ENCODE data around the gene NLRC3. TPM values are rescaled to one million over a fixed set of nuclear protein-coding genes. Genes with fewer than 3 reads are reported as not detected.

NLRC3 gene
- total RNA-seq, 2 donors from 2014 or later: 0.11 to 0.18 TPM

DNA sequence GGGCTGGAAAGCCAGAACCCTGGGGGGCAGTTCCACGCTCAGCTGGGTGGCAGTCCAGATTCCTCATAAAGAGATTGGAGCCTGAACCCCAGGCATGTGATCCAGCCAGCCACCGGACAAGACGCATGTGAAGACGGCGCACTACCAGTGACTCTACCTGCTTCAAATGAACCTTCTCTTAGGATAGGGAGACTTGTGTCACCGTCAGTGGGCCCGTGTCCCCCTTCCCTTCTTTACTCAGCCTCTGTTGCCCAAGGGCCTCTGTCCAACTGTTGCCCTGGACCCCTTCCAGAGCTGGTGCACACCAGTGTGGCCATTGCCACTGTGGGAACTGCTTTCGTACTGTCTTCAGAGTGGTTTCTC lies 58.2 kb downstream of the NLRC3 start:
- Histone ChIP-seq H3K9me3 (ENCODE audit: control insufficient read depth, low read length) (no peaks in the 10 kb centered on the region), H3K9ac (ENCODE audit: extremely low read depth, low read length, poor library complexity, severe bottlenecking) (no peak overlapping the region), H3K4me3 (ENCODE audit: low read length) (no peak overlapping the region), H3K27ac (ENCODE audit: low read depth, low read length) (no peak overlapping the region), H3K36me3 (ENCODE audit: control insufficient read depth, insufficient read depth, low read length) (peaks cover 69% of the 10 kb centered on the region), H3K4me1 (ENCODE audit: control insufficient read depth, insufficient read depth, low read length) (no peaks in the 10 kb centered on the region), H3K27me3 (ENCODE audit: control insufficient read depth, insufficient read depth, low read length, poor library complexity, severe bottlenecking) (no peaks in the 10 kb centered on the region)
- 95 to 96% methylated on average over 7 to 8 of the region's 8 CpGs for WGBS, 2 experiments (ENCODE audit: insufficient coverage in 1 of 2, insufficient read length in 1 of 2)
- TF ChIP-seq, protein P1, sequence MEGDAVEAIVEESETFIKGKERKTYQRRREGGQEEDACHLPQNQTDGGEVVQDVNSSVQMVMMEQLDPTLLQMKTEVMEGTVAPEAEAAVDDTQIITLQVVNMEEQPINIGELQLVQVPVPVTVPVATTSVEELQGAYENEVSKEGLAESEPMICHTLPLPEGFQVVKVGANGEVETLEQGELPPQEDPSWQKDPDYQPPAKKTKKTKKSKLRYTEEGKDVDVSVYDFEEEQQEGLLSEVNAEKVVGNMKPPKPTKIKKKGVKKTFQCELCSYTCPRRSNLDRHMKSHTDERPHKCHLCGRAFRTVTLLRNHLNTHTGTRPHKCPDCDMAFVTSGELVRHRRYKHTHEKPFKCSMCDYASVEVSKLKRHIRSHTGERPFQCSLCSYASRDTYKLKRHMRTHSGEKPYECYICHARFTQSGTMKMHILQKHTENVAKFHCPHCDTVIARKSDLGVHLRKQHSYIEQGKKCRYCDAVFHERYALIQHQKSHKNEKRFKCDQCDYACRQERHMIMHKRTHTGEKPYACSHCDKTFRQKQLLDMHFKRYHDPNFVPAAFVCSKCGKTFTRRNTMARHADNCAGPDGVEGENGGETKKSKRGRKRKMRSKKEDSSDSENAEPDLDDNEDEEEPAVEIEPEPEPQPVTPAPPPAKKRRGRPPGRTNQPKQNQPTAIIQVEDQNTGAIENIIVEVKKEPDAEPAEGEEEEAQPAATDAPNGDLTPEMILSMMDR (conservative IDR thresholded peaks at IDR 0.05): no peak
- Mint-ChIP-seq H3K9me3 (no peaks in the 10 kb centered on the region), H3K4me3 (no peak overlapping the region), H3K36me3 (ENCODE audit: low read depth) (peaks cover 57% of the 10 kb centered on the region), H3K27me3 (ENCODE audit: insufficient read depth) (no peaks in the 10 kb centered on the region), H3K4me1 (no peaks in the 10 kb centered on the region), H3K27ac (no peak overlapping the region)
- DNase-seq: no peak

DNA sequence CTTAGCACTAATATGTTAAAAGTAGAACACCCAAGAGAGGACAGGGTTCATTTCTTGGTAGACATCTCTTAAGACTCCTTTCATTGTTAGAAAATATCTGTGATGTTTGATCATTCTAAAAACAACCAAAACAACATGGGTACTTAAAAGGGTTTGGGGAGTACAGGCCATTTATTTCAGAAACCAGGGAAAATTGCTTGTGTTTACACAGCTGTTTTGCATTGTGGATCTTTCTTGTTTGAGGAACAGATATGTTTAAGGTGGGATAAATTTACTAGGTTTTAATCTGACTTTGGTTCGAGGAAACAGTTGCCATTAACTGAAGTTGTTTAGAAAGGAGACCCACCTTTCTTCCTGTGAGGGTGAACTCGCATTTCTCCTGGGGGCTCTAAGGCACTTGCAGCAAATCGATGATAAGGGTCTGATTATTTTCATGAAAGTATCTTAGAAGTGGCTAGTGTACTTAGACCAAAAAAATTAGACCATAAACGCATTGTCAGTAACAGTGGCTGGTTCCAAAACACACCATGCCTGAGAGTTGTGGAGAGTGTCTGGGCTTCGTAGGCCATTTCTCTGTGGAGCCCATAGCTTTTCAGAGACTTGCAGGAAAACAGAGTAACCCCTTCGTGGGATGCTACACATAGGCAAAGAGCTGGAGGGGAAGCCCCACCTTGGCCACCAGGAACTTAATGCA lies 58.8 kb downstream of the NLRC3 start:
- Mint-ChIP-seq H3K27me3 (ENCODE audit: insufficient read depth) (no peaks in the 10 kb centered on the region), H3K4me1 (no peaks in the 10 kb centered on the region), H3K4me3 (no peak overlapping the region)

DNA sequence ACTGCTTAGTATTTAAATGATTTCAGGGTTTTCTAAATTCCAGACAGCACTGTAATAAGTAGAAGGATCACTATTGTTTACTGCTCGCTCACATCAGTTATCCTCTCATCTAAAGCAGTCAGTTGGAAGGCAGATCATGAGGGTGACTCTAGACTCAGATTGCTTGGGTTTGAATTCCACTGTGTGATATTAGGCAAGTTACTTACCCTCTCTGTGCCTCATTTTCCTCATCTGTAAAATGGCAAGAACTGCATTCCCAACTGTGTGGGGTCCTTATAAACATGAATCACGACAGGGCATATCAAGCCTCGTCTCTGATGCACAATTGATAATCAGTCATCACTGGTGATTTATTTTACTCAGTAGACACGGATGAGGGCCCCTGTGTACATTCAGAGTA lies 61.3 kb downstream of the NLRC3 start:
- no peak overlapping the region for H3K4me3 ChIP-seq (ENCODE audit: low read length)
- H3K4me1 Mint-ChIP-seq: no peaks in the 10 kb centered on the region
- H3K36me3 ChIP-seq (ENCODE audit: control insufficient read depth, insufficient read depth, low read length): peaks cover 76% of the 10 kb centered on the region

More for the DNA sequence above, 58.8 kb downstream of the NLRC3 start:
- TF ChIP-seq, protein P1 (conservative IDR thresholded peaks at IDR 0.05): no peak
- Mint-ChIP-seq H3K36me3 (ENCODE audit: low read depth) (peaks cover 57% of the 10 kb centered on the region), H3K27ac (no peak overlapping the region), H3K9me3 (no peaks in the 10 kb centered on the region)
- H3K9ac ChIP-seq (ENCODE audit: extremely low read depth, low read length, poor library complexity, severe bottlenecking): no peak overlapping the region
- H3K36me3 ChIP-seq (ENCODE audit: control insufficient read depth, insufficient read depth, low read length): peaks cover 69% of the 10 kb centered on the region
- 94 to 96% methylated on average over 5 to 6 of the region's 6 CpGs for WGBS, 2 experiments (ENCODE audit: insufficient coverage in 1 of 2, insufficient read length in 1 of 2)
- H3K9me3 ChIP-seq (ENCODE audit: control insufficient read depth, low read length): no peaks in the 10 kb centered on the region
- no peaks in the 10 kb centered on the region for H3K27me3 ChIP-seq (ENCODE audit: control insufficient read depth, insufficient read depth, low read length, poor library complexity, severe bottlenecking)
- no peaks in the 10 kb centered on the region for H3K4me1 ChIP-seq (ENCODE audit: control insufficient read depth, insufficient read depth, low read length)
- H3K27ac ChIP-seq (ENCODE audit: low read depth, low read length): no peak overlapping the region
- no peak overlapping the region for H3K4me3 ChIP-seq (ENCODE audit: low read length)
- no peak for DNase-seq

More for the DNA sequence above, 61.3 kb downstream of the NLRC3 start:
- Histone ChIP-seq H3K4me1 (ENCODE audit: control insufficient read depth, insufficient read depth, low read length) (no peaks in the 10 kb centered on the region), H3K27me3 (ENCODE audit: control insufficient read depth, insufficient read depth, low read length, poor library complexity, severe bottlenecking) (no peaks in the 10 kb centered on the region), H3K9me3 (ENCODE audit: control insufficient read depth, low read length) (no peaks in the 10 kb centered on the region), H3K9ac (ENCODE audit: extremely low read depth, low read length, poor library complexity, severe bottlenecking) (no peak overlapping the region), H3K27ac (ENCODE audit: low read depth, low read length) (no peak overlapping the region)
- H3K27me3 Mint-ChIP-seq (ENCODE audit: insufficient read depth): no peaks in the 10 kb centered on the region
- no peaks in the 10 kb centered on the region for H3K9me3 Mint-ChIP-seq
- H3K36me3 Mint-ChIP-seq (ENCODE audit: low read depth): peaks cover 67% of the 10 kb centered on the region
- H3K4me3 Mint-ChIP-seq: no peak overlapping the region
- TF ChIP-seq, protein P1 (conservative IDR thresholded peaks at IDR 0.05): no peak
- no peak for DNase-seq
- WGBS, 2 experiments (ENCODE audit: insufficient coverage in 1 of 2, insufficient read length in 1 of 2): 88 to 96% methylated on average over 3 to 4 of the region's 4 CpGs
- H3K27ac Mint-ChIP-seq: no peak overlapping the region
